HK-2 (cell line): ENCODE measurements around the gene PPT1.
A peak's percentile ranks its signal among the peaks of the same experiment; 100 is the strongest.

Experiments
- DNase-seq: peaks from one replicate; pipeline ENCODE4 v3.0.0-alpha.2; 2018; ENCODE audit not compliant: unreplicated experiment

PPT1 gene

DNA sequence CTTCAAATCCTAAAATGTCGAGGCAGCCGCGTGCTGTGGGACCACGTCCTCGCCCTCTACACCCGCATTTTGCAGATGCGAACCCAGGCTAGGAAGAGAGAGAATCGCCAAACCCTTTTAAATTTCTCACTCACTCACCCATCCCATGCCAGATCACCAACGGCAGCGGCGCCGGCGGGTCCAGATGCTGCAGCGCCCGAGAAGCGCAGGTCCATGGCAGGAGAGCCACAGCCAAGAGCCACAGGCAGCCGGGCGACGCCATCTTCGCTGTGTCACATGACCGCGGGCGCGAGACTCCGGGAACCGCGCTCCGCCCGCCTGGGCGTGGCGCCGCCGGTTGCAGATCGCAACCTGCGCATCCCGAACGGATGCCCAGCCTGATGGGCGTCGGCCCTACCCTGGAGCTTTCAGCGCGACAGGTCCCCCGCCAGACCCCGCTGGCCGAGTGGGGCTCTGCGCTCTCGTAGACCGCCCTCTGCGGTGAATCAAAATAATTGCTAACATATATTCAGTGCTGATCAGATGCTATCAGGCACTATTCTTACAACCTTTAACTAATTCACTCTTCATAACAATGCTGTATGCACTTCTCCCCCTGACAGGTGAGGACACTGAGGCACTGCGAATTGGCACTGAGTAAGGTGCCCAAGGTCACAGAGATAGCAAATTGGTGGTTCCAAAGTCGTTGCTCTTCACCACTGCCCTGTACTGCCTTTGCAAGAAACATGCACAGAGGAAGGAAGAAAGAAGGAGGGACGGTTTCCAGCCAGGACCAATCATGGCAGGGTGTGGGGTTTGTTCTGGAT, at the start of gene PPT1:
PPT1 (minus strand) TSS at position 276 of the 806 bp plus-strand sequence; CDS start at position 262, 14 bp downstream.
- DNase-seq, result peak; percentile 74

GRCh38 chr1:40143891-40144575, 47.0 kb upstream of the PPT1 start:
- DNase-seq, result peak; percentile 42

- DNase-seq, result no peak
Measured at GRCh38 chr1:40141878-40142535, 45.0 kb upstream of the PPT1 start.

DNA sequence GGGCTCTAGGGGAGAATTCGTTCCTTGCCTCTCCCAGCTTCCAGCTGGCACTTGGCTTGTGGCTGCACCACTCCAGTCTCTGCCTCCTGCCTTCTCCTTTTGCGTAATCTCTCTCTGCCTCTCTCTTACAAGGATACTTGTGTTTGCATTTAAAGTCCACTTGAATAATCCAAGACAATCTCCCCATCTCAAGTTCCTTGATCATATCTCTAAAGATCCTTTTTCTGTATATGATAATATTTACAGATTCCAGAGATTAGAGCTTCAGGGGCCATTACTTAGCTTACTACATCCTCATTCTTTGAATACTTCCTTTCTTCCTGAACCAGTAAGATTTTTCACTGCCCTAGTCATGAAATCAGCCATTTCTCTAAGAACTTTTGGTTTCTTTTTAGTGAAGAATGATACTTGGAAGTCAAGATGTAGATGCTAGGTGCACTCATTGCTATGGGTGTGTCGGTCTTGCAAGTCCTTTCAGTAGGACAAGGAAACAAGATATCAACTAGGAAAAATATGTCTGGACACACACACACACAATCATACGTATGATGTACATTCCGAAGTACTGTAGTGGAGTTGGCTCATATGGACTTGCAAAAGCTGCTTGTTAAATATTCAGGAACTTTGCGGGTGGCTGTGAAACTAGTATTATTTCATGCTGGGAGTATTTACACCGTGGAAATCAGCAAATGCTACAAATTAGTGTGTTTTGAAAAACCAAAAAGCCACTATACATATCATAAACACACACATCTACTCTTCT, 43.3 kb upstream of the PPT1 start:
- no peak for DNase-seq

GRCh38 chr1:40133839-40134238, 36.8 kb upstream of the PPT1 start:
- DNase-seq, result no peak

GRCh38 chr1:40133312-40133665, 36.2 kb upstream of the PPT1 start:
- DNase-seq, result no peak

DNA sequence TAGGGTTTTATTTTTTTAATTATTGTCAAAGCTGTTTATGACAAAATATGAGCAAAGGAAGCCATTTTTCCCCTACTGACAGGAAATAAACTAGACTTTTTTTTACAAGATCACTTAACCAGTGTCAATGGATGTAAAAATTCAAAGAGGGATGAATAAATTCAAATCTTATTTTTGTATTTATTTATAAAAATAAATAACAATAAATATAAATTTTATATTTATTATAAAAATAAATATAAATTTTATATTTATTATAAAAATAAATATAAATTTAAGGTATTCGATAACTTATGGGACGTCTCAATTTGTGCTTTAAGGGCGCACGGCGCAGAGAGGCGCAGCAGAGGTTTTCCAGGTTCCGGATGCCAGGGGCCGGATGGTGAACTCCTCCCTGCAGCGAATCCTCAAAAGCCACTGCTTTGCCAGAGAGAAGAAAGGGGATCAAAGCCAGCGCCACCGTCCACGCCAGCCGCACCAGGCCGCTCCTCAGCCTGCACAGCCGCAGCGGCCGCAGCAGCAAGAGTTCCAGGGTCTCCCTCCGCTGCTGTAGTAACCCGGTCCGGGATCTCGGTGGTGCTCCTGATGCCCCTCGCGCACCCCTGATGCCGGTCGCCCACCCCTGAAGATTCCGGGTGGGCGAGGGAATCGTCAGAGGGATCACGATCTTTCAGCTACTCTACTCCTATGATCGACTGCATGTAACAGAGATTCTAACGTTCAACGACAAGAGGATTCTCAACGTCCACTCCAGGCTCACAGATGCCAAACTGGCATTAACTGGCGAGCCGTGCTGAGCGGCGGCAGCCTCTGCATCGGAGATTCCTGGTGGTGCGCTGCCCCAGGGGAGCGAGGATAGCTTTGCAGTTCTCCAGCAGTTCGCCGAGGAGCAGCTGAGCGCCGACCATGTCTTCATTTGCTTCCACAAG, 35.6 kb upstream of the PPT1 start:
- no peak for DNase-seq

- no peak for DNase-seq
Measured at GRCh38 chr1:40130892-40131291, 33.8 kb upstream of the PPT1 start.

DNA sequence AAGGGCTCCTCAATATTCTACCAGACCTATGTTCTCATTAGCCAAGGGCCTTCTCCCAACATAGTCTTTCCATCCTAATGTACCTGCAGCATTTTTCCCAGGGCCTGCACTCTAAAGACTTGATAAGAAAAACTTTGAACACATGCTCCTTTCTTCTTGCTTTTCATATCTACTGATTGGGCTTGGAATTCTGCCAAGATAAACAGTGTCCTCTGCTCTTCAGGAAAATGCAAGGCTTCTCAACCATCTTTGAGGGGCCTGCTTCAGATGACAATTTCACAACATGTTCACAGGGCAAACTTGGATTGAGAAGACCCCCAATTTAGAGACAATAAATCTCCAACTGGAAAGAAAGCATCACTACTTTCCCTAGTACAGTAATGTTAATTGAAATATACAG, 25.8 kb upstream of the PPT1 start:
- no peak for DNase-seq

DNA sequence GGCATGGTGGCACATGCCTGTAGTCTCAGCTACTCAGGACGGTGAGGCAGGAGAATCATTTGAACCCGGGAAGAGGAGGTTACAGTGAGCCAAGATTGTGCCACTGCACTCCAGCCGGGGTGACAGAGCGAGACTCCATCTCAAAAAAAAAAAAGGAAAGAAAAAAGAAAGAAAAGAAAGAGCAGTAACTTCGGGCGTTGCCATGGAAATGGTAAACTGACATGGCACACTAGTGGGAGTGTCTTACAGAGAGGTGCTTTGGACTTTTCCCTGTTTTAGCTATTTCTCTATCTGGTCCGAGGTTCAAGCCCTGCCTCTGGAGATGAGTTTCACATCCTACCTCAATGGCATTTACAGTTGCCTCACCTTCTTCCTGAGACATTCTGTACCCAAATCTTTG, 23.1 kb upstream of the PPT1 start:
- DNase-seq, result no peak

GRCh38 chr1:40114400-40114799, 17.3 kb upstream of the PPT1 start:
- DNase-seq, result no peak

DNA sequence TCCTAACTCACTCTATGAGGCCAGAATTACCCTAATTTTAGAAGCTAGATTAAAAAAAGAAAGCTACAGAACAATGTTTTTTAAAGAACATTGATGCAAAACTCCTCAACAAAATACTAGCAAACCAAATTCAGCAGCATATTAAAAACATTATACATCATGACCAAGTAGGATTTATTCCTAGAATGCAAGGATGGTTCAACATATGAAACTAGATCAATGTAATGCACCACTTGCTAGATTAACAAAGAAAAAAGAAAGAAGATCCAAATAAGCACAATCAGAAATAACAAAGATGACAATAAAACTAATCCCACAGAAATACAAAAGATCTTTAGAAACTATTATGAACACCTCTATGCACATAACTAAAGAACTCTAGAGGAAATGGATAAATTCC, 13.3 kb upstream of the PPT1 start:
- no peak for DNase-seq

- no peak for DNase-seq
Measured at GRCh38 chr1:40107290-40107959, 10.4 kb upstream of the PPT1 start.

GRCh38 chr1:40105028-40105427, 8.0 kb upstream of the PPT1 start:
- no peak for DNase-seq

GRCh38 chr1:40102896-40103295, 5.8 kb upstream of the PPT1 start:
- no peak for DNase-seq

DNA sequence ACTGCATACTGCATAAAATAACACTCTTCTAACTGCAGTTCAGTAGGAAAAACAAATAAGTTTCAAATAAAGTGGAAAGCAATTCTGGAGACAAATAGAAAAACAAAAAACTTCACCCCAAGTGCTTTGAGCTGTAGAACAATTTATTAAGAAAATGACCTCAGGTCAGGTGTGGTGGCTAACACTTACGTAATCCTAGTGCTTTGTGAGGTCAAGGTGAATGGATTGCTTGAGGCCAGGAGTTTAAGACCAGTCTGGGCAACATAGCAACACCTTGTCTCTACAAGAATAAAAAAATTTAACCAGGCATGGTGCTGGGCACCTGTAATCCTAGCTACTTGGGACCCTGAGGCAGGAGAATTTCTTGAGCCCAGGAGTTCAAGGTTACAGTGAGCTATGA, 5.0 kb upstream of the PPT1 start:
- no peak for DNase-seq

DNA sequence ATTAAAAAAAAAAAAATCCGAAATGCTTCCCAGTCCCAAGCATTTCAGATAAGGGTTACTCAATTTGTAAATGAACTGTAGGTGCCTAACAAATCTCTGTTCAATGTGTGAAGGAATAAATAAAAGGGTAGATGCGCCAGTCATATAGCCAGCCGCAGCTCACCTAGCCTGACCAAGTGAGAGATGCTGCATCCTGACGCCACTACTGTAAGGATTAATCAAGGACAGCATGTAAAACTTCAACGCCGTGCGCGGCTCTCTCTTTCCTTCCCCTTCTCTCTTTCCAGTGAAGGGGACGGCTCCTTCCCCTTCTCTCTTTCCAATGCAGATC, 441 bp downstream of the PPT1 start:
- no peak for DNase-seq

- DNase-seq, result no peak
Measured at GRCh38 chr1:40095806-40096205, 1.2 kb downstream of the PPT1 start.

DNA sequence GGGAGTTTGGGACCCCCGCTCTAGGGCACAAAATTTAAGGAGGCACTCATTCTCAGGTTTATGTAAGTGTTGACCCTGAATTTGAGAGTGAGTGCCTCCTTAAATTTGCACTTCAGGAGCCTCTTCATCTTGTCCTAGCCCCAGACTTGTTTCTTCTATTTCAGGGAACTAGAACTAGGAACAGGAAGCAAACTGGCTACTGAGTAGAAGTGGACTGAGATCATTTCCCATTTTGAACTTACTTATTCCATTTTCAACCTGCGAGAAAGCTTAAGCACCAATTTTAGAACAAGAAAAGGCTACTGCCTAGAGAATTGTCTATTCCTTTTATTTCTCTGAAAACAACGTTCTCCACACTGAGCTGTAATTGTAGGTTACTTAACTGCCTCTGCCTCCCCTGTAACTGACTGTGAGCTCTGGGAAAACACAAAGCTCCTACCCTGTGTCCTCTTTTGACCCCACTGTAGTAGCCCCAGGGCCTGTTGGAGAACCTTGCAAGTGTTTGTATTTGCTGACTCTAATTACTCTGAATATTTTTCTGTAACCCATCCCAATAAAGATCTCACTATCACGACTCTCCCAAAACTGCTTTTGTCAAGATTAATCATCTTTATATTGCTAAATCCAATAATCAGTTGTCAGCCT, 2.5 kb downstream of the PPT1 start:
- DNase-seq, result no peak
